ENCODE results near the gene CFAP77.

The CFAP77 gene

DNA sequence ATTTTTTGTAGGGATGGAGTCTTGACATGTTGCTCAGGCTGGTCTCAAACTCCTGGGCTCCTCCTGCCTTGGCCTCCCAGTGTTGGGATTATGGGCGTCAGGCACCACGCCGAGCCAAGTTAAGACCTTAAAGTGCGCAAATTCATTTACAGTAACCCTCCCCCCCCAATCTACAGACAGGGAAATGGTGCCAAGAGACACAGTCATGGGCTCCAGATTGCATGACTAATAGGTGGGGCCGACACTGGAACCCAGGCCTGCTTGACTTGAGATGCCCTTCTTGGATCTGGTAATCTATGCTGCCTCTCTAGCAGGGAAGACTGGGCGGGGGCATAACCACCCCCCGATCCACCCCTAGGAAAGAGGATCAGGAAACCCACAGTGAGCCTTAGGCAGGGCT lies 22.9 kb upstream of the CFAP77 start:
- TF ChIP-seq, protein P1, sequence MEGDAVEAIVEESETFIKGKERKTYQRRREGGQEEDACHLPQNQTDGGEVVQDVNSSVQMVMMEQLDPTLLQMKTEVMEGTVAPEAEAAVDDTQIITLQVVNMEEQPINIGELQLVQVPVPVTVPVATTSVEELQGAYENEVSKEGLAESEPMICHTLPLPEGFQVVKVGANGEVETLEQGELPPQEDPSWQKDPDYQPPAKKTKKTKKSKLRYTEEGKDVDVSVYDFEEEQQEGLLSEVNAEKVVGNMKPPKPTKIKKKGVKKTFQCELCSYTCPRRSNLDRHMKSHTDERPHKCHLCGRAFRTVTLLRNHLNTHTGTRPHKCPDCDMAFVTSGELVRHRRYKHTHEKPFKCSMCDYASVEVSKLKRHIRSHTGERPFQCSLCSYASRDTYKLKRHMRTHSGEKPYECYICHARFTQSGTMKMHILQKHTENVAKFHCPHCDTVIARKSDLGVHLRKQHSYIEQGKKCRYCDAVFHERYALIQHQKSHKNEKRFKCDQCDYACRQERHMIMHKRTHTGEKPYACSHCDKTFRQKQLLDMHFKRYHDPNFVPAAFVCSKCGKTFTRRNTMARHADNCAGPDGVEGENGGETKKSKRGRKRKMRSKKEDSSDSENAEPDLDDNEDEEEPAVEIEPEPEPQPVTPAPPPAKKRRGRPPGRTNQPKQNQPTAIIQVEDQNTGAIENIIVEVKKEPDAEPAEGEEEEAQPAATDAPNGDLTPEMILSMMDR (IDR thresholded peaks at IDR 0.05; ENCODE audit: low read depth, low read length), result no peak
- no peak for DNase-seq (ENCODE audit: low read depth, low spot score)
- in situ Hi-C loops (cut with HindIII; ENCODE audit: low sequenced_read_pairs), result no loop called here
- H3K4me3 ChIP-seq (ENCODE audit: low read depth, low read length), result no peak overlapping the region

DNA sequence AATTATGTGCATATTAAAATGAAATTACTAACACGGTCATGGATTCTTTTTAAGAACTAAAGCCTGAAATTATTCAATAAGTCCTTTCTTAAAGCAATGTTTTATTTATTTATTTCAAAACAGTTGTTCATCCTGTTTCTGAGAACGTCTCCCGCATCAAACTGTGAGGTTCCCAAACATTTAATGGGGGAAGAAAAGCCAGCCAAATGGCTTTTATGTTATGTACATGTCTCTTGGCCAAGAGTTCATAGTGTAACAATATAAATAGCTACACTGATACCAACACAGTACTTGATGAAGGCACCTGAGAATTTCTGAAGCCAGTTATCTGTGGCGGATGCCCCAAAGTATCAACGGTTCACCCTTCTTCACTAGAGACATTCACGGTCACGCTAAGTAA lies 19.0 kb upstream of the CFAP77 start:
- no peak overlapping the region for H3K4me3 ChIP-seq (ENCODE audit: low read depth, low read length)
- TF ChIP-seq, protein P1 (IDR thresholded peaks at IDR 0.05; ENCODE audit: low read depth, low read length), result no peak
- in situ Hi-C loops (cut with HindIII; ENCODE audit: low sequenced_read_pairs), result no loop called here
- no peak for DNase-seq (ENCODE audit: low read depth, low spot score)

DNA sequence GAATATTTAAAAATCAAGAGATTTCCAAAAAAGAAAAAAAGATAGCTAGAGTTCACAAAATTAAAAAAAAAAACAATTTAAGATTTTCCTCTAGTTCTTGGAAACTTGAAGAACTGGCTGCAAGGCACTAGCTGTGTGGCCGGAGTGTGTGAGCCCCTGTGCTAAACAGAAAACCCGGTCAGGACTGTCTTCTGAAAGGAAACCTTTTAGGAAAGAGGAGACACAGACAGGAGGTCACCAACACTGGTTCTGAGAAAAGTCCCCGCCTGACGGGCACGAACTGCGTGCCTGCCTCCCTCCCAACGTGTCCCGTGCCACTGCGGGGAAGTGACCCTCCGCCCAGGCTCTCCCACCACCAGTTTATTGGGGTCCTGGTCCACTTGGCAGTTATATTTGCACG lies 18.6 kb upstream of the CFAP77 start:
- DNase-seq (ENCODE audit: low read depth, low spot score), result no peak
- TF ChIP-seq, protein P1 (IDR thresholded peaks at IDR 0.05; ENCODE audit: low read depth, low read length), result no peak
- H3K4me3 ChIP-seq (ENCODE audit: low read depth, low read length), result no peak overlapping the region
- in situ Hi-C loops (cut with HindIII; ENCODE audit: low sequenced_read_pairs), result no loop called here

DNA sequence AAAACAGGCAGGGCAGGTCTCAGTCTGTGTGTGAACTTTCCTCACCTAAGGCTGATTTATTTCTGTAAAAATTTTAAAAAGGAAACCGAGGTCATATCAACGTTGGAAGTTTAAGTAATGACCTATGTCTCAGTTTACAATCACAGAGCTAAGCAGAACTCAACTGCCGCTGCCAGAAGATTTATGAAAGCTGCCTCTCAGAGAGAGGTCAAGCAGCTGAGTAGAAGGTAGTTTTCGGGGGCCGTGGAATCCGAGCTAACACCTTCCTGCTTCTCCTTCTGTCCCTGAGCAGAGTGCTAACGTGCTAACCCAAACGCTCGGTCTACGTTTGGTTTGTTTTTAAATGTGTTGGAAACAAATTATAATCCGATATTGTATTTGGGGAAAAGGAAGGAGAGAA lies 14.5 kb upstream of the CFAP77 start:
- no peak for DNase-seq (ENCODE audit: low read depth, low spot score)
- no peak overlapping the region for H3K4me3 ChIP-seq (ENCODE audit: low read depth, low read length)
- in situ Hi-C loops (cut with HindIII; ENCODE audit: low sequenced_read_pairs), result no loop called here
- TF ChIP-seq, protein P1 (IDR thresholded peaks at IDR 0.05; ENCODE audit: low read depth, low read length), result no peak

DNA sequence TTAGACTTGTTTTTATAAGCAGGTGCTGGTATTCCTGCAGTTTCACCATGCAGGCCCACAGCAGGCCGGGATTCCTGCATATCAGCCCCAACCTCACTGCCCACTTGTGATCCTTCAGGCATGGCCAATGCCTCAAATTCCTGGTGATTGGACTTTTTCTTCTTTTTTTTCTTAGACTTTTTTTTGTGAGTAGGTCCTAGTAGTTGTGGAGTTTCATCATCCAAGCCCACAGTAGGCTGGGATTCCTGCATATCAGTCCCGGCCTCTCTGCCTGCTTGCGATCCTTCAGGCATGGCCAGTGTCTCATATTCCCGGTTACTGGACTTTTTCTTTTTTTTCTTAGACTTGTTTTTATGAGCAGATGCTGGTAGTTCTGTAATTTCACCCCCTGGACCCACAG lies 8.2 kb upstream of the CFAP77 start:
- TF ChIP-seq, protein P1 (IDR thresholded peaks at IDR 0.05; ENCODE audit: low read depth, low read length), result no peak
- DNase-seq (ENCODE audit: low read depth, low spot score), result no peak
- H3K4me3 ChIP-seq (ENCODE audit: low read depth, low read length), result no peak overlapping the region
- in situ Hi-C loops (cut with HindIII; ENCODE audit: low sequenced_read_pairs), result no loop called here

DNA sequence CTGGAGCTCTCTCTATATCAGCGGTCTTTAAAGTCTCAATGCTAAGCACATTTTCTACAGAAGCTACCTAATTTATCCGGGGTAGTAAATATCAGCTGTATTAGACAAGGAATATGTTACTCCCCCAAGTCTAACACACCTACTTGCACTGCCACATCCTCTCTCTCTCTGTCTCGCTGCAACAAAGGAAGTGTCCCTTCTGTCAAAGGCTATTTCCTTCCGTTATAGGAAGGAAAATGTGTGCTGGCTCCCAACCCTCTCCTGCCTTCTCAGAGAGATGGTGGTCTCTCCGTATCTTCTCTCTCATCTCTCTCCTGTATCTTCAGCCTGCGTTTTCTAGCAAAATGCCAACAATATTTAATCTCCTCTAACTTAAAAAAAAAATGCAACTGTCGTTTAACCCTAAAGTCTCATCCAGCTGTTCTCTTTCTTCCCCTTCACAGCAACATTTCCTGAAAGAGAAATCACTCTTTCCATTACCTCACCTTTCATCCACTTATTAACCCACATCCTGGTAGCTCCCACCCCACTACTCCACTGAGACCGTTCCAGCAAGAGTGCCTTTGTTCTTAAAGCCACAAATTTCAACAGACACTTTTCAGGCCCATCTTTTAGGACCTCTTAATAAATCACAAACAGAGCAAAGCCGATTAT lies 5.7 kb upstream of the CFAP77 start:
- no peak for DNase-seq (ENCODE audit: low read depth, low spot score)
- H3K4me3 ChIP-seq (ENCODE audit: low read depth, low read length), result no peak overlapping the region
- in situ Hi-C loops (cut with HindIII; ENCODE audit: low sequenced_read_pairs), result no loop called here
- TF ChIP-seq, protein P1 (IDR thresholded peaks at IDR 0.05; ENCODE audit: low read depth, low read length), result no peak
